TTC549 (cell line): ENCODE results near the gene TMEM25.
"Not testable (repeated sequence)": the region's sequence is repeated elsewhere in the genome, so short reads cannot be mapped to it uniquely, and the experiment has no call there.

Experiments used
- FAIRE-seq: peaks from 2 replicates; lab custom pipeline; 2012; peaks lifted over from hg19 to GRCh38; lab: Jason Lieb, UNC

Gene TMEM25

GRCh38 chr11:118530683-118531596 lies at the start of gene TMEM25:
Gene TMEM25, plus strand, starts transcription at chr11:118531192. Its CDS starts 610 bp downstream, at chr11:118531802.
- no peak for FAIRE-seq

- FAIRE-seq: not testable (repeated sequence)
These were observed 49.8 kb upstream of the TMEM25 start for GRCh38 chr11:118481238-118481637.

GRCh38 chr11:118484405-118484804 lies 46.6 kb upstream of the TMEM25 start:
- no peak for FAIRE-seq

GRCh38 chr11:118485273-118485672 lies 45.7 kb upstream of the TMEM25 start:
- no peak for FAIRE-seq

- FAIRE-seq: peak; percentile 94
These were observed 42.4 kb upstream of the TMEM25 start for GRCh38 chr11:118488480-118489109.

GRCh38 chr11:118491041-118491440 lies 40.0 kb upstream of the TMEM25 start:
- no peak for FAIRE-seq

GRCh38 chr11:118497831-118498230 lies 33.2 kb upstream of the TMEM25 start:
- no peak for FAIRE-seq

GRCh38 chr11:118503216-118503615 lies 27.8 kb upstream of the TMEM25 start:
- no peak for FAIRE-seq

- no peak for FAIRE-seq
These were observed 19.4 kb upstream of the TMEM25 start for GRCh38 chr11:118511601-118512000.

- FAIRE-seq: no peak
These were observed 16.9 kb upstream of the TMEM25 start for GRCh38 chr11:118514103-118514502.

- FAIRE-seq: no peak
These were observed 11.4 kb upstream of the TMEM25 start for GRCh38 chr11:118519549-118519948.

GRCh38 chr11:118521892-118522311 lies 9.1 kb upstream of the TMEM25 start:
- FAIRE-seq: no peak

- no peak for FAIRE-seq
These were observed 8.4 kb upstream of the TMEM25 start for GRCh38 chr11:118522571-118523072.

GRCh38 chr11:118524356-118524755 lies 6.6 kb upstream of the TMEM25 start:
- FAIRE-seq: no peak

- no peak for FAIRE-seq
These were observed 6.1 kb upstream of the TMEM25 start for GRCh38 chr11:118524757-118525470.

GRCh38 chr11:118526688-118527087 lies 4.3 kb upstream of the TMEM25 start:
- no peak for FAIRE-seq

- FAIRE-seq: no peak
These were observed 3.9 kb upstream of the TMEM25 start, which contains the start of gene TTC36 for GRCh38 chr11:118527109-118527508. Gene TTC36, plus strand, starts transcription at chr11:118527474. Its CDS starts 21 bp downstream, at chr11:118527495.

GRCh38 chr11:118528511-118528910 lies 2.5 kb upstream of the TMEM25 start:
- FAIRE-seq: no peak

- FAIRE-seq: no peak
These were observed 1.3 kb upstream of the TMEM25 start for GRCh38 chr11:118529584-118530175.

GRCh38 chr11:118530180-118530682 lies 761 bp upstream of the TMEM25 start:
- no peak for FAIRE-seq

- no peak for FAIRE-seq
These were observed 649 bp downstream of the TMEM25 start for GRCh38 chr11:118531597-118532084.

GRCh38 chr11:118532091-118532490 lies 1.1 kb downstream of the TMEM25 start:
- FAIRE-seq: no peak
